CD4-positive, alpha-beta T cell treated with Interleukin-6 for 4 hours (primary cell): ENCODE results near the gene ARPC1A.
"Not testable (repeated sequence)": the region's sequence is repeated elsewhere in the genome, so short reads cannot be mapped to it uniquely, and the experiment has no call there.

Source experiments
- DNase-seq: peaks from one replicate; pipeline ENCODE4 v3.0.0-alpha.2; 2020; ENCODE audit warnings: mixed read lengths

Gene ARPC1A

GRCh38 chr7:99371376-99371920, 45.8 kb downstream of the ARPC1A start:
- no peak for DNase-seq

DNA sequence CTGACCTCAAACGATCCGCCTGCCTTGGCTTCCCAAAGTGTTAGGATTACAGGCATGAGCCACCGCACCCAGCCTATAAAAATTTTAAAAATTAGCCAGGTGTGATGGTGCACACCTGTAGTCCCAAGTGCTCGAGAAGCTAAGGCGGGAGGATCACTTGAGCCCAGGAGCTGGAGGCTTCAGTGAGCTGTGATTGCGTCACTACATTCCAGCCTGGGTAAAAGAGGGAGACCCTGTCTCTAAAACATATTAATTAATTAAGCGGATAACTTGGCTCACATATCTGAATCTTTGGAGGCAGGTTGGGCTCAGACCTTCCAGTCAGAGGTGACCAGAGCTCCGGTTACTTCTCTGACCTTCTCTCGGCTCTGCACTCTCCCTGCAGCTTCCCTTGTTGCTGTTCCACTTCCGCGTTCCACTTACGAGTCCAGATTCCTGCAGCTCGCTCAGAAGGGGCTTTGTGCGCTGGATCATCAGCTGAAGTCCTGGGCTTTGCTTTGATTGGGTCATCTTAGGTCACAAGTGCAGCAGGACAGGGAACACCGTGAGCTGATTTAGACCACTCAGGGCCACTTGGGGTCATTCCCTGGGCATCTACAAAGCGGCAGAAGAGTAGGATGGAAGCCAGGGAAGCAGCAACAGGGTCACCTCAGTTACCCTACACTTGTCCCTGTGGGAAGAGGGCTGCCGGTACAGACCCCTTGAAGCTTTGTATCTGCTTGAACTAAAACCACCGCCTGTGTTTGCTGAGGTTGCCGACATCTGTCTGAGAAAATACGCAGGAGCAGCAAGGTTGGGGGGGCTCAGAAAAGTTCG, 46.8 kb downstream of the ARPC1A start:
- DNase-seq = no peak

GRCh38 chr7:99373091-99374066, 47.7 kb downstream of the ARPC1A start:
- DNase-seq = no peak

DNA sequence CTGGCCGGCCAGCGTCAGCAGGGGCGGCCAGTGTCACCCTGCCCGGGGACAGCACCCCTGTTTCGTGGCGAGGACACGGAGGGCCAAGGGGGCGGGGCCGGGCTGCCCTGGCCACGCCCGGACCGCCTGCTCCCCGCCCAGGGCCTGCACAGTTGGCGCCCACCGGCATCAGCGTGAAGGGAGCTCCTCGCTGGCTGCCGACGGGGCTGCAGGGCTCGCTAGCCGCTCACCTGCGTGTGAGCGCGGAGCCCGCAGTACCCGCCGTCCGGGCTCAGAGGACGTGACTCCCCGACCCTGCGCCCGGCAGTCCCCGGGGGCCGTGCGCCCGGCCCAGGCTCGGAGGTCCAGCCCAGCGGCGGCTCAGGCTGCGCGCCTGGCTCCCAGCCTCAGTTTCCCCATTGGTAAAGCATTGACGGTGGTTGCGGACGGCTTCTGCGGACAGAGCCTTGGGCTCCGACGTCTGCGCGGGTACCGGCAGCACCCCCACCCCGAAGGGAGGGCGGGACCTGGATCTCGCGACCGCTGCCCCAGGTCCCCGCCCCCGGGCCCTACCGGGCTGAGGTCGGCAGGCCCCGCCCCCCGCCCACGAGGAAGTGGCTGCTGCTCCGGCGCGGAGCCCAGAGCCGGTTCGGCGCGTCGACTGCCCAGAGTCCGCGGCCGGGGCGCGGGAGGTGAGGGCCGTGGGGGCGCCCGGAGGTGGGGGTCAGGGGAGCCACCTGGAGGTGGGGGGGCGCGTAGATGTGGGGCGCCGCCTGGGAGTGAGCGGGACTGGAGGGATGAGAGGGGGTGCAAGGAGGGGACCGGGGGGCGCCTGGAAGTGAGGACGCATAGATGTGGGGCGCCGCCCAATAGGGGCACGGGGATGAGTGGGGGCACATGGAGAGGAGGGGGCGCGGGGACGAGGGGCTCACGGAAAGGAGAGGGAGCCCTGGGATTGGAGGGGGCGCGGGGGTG, 48.7 kb downstream of the ARPC1A start, which contains the start of gene ARPC1B:
Gene ARPC1B (plus strand): TSS at position 620 of the 954 bp plus-strand sequence. CDS start 10,985 bp downstream, outside the sequence.
- DNase-seq = peak; percentile 93

DNA sequence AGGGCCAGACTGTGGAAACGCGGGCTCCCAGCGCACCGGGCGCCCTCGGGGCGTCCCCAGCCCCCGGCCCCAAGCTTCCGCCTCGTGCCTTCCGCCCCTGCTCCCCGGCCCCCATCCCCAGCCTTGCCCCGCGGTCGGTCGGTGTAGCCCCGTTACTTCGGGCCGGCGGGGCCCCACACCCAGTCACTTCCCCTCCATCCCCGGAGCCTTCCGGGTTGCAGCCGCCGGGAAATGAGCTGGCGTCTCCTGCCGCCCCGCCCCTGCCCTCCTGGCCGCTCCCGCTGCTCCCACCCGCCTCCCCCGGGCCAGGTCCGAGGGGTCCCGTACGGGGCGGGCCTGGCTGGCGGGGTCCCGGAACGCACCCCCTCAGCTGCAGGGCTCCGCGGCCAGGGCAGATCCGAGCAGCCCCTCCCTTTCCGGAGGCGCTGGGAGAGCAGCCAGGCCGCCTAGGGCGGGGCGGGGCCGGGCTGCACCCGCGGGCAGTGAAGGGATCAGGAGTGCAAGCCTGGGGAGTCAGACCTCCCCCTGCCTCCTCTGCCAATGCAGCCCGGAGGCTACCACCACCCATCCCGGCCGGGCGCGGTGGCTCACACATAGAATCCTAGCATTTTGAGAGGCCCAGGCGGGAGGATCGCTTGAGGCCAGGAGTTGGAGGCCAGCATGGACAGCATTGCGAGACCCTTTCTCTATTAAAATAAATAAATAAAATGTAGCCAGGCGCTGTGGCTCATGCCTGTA, 49.5 kb downstream of the ARPC1A start:
- peak; percentile 70 for DNase-seq

DNA sequence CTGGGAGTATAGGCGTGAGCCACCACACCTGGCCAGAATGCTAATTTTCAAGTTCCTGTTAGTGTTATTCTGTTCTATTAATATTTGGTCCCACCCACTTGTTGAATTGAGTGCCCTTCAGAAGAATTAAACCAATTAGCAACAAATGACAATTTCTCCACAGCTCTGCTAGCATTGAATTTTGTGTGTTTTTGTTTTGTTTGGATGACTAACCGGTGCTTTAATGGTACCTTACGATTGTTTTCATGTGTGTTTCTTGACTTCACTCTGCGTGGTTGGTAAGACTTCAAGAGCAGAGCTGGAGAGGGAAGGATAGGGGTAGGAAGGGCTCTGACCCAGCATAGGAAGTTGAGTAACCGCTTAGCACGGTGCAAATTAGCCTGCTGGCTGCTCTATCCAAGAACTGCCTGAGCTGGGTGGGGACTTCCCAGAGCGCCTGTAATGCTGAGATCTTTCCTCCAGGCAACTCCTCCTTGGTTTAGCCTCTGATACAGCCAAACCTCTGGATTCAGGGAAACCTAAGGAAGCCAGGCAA, 53.4 kb downstream of the ARPC1A start:
- DNase-seq = peak; percentile 62

GRCh38 chr7:99379693-99380031, 54.0 kb downstream of the ARPC1A start:
- not testable (repeated sequence) for DNase-seq

DNA sequence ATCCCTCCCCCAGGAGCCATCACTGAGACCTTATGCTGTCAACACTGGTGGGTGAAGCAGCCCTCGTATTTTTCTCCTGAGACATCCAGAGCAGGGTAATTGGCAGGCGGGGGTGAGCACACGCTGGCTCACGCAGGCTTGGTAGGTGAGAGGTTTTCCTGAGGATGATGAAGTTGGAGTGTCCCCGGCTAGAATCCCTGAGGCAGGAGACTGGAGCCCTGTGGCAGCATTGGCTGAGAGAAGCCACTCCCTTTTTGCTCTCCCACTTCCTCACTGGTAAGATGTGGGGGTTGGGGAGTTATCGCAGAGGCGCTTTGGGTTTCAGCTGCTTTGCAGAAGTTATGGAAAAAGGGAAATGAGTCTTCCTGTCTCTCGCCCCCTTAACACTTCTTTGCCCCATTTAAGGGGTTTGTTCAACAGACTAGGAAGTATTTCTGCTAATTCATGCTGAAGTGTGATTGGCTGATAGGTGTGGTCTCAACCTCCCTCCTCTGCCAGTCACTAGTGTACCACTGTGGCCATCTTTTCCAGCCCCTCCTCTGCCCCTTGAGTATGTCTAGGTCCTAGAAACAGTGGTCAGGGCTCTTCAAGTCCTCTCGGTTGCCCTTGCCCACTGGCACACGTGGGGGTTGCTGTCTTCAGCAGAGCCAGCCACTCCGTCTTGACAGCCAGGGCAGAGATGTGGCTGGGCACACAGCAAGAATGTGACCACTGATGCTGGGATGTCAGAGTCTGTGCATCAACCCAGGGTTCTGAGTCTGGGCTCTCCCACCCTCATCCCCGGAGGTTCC, 54.5 kb downstream of the ARPC1A start:
- no peak for DNase-seq

DNA sequence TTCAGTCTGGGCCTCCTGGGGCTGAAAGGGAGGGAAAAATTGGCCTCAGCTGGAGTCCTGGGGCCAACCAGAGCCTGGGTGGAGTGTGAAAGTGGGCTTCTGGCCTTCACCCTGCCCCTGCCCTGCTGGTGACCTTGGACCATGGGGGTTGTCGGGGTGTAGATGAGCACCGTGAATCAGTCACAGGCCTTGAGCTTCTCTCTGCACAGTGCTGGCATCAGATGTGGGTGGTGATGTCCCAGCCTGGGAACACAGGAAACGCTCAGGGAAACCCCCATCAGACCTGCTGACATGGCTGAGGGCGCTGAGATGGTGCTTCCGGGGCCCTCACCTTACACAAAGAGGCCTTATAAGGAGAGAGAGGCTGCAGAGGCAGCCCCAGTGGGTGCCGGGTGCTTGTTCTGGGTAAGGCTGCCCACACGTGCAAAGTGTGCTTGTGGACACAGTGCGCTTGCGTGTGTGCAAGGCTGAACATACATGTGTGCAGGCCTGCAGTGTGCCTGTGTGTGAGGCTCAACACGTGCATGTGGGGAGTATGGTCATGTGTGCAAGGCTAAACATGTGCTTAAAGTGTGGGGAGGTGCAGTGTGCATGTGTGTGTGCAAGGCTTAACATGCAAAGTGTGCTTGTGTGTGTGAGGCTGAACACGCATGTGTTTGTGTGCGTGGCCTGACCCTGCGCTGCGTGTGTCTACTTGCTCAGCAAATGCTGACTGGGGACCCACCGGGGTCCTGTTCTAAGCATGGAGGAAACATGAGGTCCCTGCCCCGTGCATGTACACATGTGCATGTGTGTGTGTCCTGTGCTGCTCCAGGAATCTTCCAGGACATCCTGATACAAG, 55.3 kb downstream of the ARPC1A start:
- peak; percentile 89 for DNase-seq

DNA sequence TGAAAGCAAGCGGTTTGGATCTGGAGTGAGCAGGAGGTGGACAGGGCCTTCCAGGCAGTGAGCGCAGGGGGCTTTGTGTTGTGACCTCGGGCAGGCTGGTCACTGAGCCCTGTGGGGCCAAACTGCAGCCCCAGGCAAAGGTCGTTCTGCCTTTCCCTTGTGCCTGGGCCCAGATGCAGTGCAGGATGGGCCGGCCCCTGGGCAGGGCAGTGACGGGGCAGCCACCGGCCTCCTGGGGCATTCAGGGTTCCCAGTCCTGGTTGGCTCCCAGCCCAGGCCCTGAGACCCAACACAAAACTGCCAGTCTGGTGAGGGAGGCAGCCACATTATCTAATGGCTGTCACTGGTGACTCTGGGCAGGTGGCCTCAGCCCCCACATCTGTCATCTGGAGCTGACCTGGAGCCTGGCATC, 56.0 kb downstream of the ARPC1A start:
- DNase-seq = no peak

DNA sequence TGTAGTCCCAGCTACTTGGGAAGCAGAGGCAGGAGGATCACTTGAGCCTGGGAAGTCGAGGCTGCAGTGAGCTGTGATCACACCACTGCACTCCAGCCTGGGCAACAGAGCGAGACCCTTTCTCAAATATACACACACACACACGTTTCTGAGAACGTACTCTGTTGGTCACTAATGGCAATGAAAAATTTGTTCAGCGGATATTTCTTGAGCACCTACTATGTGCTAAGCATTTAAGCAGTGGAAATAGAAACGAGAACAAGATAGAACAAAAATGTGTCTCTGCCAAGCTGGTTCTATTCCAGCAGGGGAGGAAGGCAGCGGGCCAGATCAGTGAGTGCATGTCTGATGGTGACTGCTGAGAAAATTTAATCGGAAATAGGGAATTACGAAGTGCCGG, 57.5 kb downstream of the ARPC1A start:
- no peak for DNase-seq

- no peak for DNase-seq
Observed at GRCh38 chr7:99383791-99384370, 58.2 kb downstream of the ARPC1A start.

GRCh38 chr7:99384523-99384922, 58.8 kb downstream of the ARPC1A start:
- no peak for DNase-seq

GRCh38 chr7:99385564-99385963, 59.9 kb downstream of the ARPC1A start:
- no peak for DNase-seq

GRCh38 chr7:99386584-99387238, 61.0 kb downstream of the ARPC1A start:
- peak; percentile 53 for DNase-seq

DNA sequence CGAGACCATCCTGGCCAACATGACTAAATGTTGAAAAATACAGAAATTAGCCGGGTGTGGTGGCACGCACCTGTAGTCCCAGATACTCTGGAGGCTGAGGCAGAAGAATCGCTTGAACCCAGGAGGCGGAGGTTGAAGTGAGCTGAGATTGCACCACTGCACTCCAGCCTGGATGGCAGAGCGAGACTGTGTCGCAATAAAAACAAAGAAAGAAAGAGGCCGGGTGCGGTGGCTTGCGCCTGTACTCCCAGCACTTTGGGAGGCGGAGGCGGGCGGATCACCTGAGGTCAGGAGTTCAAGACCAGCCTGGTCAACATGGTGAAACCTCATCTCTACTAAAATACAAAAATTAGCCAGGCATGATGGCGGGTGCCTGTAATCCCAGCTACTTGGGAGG, 61.5 kb downstream of the ARPC1A start:
- DNase-seq = not testable (repeated sequence)

- DNase-seq = no peak
Observed at GRCh38 chr7:99387912-99388311, 62.2 kb downstream of the ARPC1A start.

GRCh38 chr7:99389772-99390171, 64.1 kb downstream of the ARPC1A start:
- DNase-seq = no peak
